ENCODE results near the gene PTBP3.
"Not testable (repeated sequence)": the region's sequence is repeated elsewhere in the genome, so short reads cannot be mapped to it uniquely, and the experiment has no call there.

The PTBP3 gene

GRCh38 chr9:112283582-112284253 lies 49.7 kb downstream of the PTBP3 start:
- H3K9ac ChIP-seq (ENCODE audit: low read depth, low read length), result no peak overlapping the region
- H3K4me2 ChIP-seq (ENCODE audit: low read length), result no peak overlapping the region
- H3K36me3 ChIP-seq (ENCODE audit: insufficient read depth, low read length), result peaks cover 21% of the 10 kb centered on the region
- H3K4me1 ChIP-seq (ENCODE audit: control insufficient read depth, insufficient read depth, low read length), result no peaks in the 10 kb centered on the region
- H3K27me3 ChIP-seq (ENCODE audit: control insufficient read depth, insufficient read depth, low read length), result no peaks in the 10 kb centered on the region
- no peak overlapping the region for H3K4me3 ChIP-seq (ENCODE audit: low read length)
- no peaks in the 10 kb centered on the region for H3K9me3 ChIP-seq (replicated peaks; ENCODE audit: low read length)

- not testable (repeated sequence) for H3K9ac ChIP-seq (ENCODE audit: low read depth, low read length); H3K4me2 ChIP-seq (ENCODE audit: low read length); H3K27me3 ChIP-seq (ENCODE audit: control insufficient read depth, insufficient read depth, low read length); H3K4me1 ChIP-seq (ENCODE audit: control insufficient read depth, insufficient read depth, low read length); H3K4me3 ChIP-seq (ENCODE audit: low read length); H3K9me3 ChIP-seq (replicated peaks; ENCODE audit: low read length)
- H3K36me3 ChIP-seq (ENCODE audit: insufficient read depth, low read length), result peaks cover 21% of the 10 kb centered on the region
Observed at GRCh38 chr9:112282841-112283240, 50.6 kb downstream of the PTBP3 start.

- Histone ChIP-seq H3K27me3 (ENCODE audit: control insufficient read depth, insufficient read depth, low read length) (no peaks in the 10 kb centered on the region), H3K4me2 (ENCODE audit: low read length) (no peak overlapping the region), H3K4me1 (ENCODE audit: control insufficient read depth, insufficient read depth, low read length) (peaks cover 3% of the 10 kb centered on the region), H3K4me3 (ENCODE audit: low read length) (no peak overlapping the region), H3K36me3 (ENCODE audit: insufficient read depth, low read length) (peaks cover 21% of the 10 kb centered on the region), H3K9ac (ENCODE audit: low read depth, low read length) (no peak overlapping the region), H3K9me3 (replicated peaks; ENCODE audit: low read length) (no peaks in the 10 kb centered on the region)
Observed at GRCh38 chr9:112280904-112281303, 52.5 kb downstream of the PTBP3 start.

GRCh38 chr9:112279501-112279900 lies 53.9 kb downstream of the PTBP3 start:
- Histone ChIP-seq H3K4me2 (ENCODE audit: low read length) (no peak overlapping the region), H3K27me3 (ENCODE audit: control insufficient read depth, insufficient read depth, low read length) (no peaks in the 10 kb centered on the region), H3K4me3 (ENCODE audit: low read length) (no peak overlapping the region), H3K9ac (ENCODE audit: low read depth, low read length) (no peak overlapping the region), H3K36me3 (ENCODE audit: insufficient read depth, low read length) (peaks cover 14% of the 10 kb centered on the region), H3K9me3 (replicated peaks; ENCODE audit: low read length) (no peaks in the 10 kb centered on the region), H3K4me1 (ENCODE audit: control insufficient read depth, insufficient read depth, low read length) (peaks cover 3% of the 10 kb centered on the region)

GRCh38 chr9:112278152-112278551 lies 55.3 kb downstream of the PTBP3 start:
- peaks cover 3% of the 10 kb centered on the region for H3K4me1 ChIP-seq (ENCODE audit: control insufficient read depth, insufficient read depth, low read length)
- H3K27me3 ChIP-seq (ENCODE audit: control insufficient read depth, insufficient read depth, low read length), result no peaks in the 10 kb centered on the region
- no peak overlapping the region for H3K4me2 ChIP-seq (ENCODE audit: low read length)
- H3K4me3 ChIP-seq (ENCODE audit: low read length), result no peak overlapping the region
- no peaks in the 10 kb centered on the region for H3K9me3 ChIP-seq (replicated peaks; ENCODE audit: low read length)
- no peak overlapping the region for H3K9ac ChIP-seq (ENCODE audit: low read depth, low read length)
- peaks cover under 1% of the 10 kb centered on the region for H3K36me3 ChIP-seq (ENCODE audit: insufficient read depth, low read length)

GRCh38 chr9:112274600-112274999 lies 58.8 kb downstream of the PTBP3 start:
- Histone ChIP-seq H3K36me3 (ENCODE audit: insufficient read depth, low read length) (peaks cover 3% of the 10 kb centered on the region), H3K4me2 (ENCODE audit: low read length) (no peak overlapping the region), H3K27me3 (ENCODE audit: control insufficient read depth, insufficient read depth, low read length) (no peaks in the 10 kb centered on the region), H3K4me3 (ENCODE audit: low read length) (no peak overlapping the region), H3K9ac (ENCODE audit: low read depth, low read length) (no peak overlapping the region), H3K9me3 (replicated peaks; ENCODE audit: low read length) (no peaks in the 10 kb centered on the region), H3K4me1 (ENCODE audit: control insufficient read depth, insufficient read depth, low read length) (peaks cover 15% of the 10 kb centered on the region)

GRCh38 chr9:112273876-112274275 lies 59.5 kb downstream of the PTBP3 start:
- peaks cover 15% of the 10 kb centered on the region for H3K4me1 ChIP-seq (ENCODE audit: control insufficient read depth, insufficient read depth, low read length)

GRCh38 chr9:112271466-112272098 lies 61.8 kb downstream of the PTBP3 start:
- H3K4me3 ChIP-seq (ENCODE audit: low read length), result no peak overlapping the region
- H3K9me3 ChIP-seq (replicated peaks; ENCODE audit: low read length), result no peaks in the 10 kb centered on the region

More at GRCh38 chr9:112273876-112274275, 59.5 kb downstream of the PTBP3 start:
- Histone ChIP-seq H3K9me3 (replicated peaks; ENCODE audit: low read length) (no peaks in the 10 kb centered on the region), H3K27me3 (ENCODE audit: control insufficient read depth, insufficient read depth, low read length) (no peaks in the 10 kb centered on the region), H3K4me3 (ENCODE audit: low read length) (no peak overlapping the region), H3K4me2 (ENCODE audit: low read length) (no peak overlapping the region), H3K36me3 (ENCODE audit: insufficient read depth, low read length) (peaks cover 3% of the 10 kb centered on the region), H3K9ac (ENCODE audit: low read depth, low read length) (no peak overlapping the region)

GRCh38 chr9:112268413-112268812 lies 65.0 kb downstream of the PTBP3 start:
- peaks cover 15% of the 10 kb centered on the region for H3K36me3 ChIP-seq (ENCODE audit: insufficient read depth, low read length)
- H3K4me3 ChIP-seq (ENCODE audit: low read length), result no peak overlapping the region
- H3K9me3 ChIP-seq (replicated peaks; ENCODE audit: low read length), result no peaks in the 10 kb centered on the region
- no peak overlapping the region for H3K9ac ChIP-seq (ENCODE audit: low read depth, low read length)
- H3K4me1 ChIP-seq (ENCODE audit: control insufficient read depth, insufficient read depth, low read length), result peaks cover 12% of the 10 kb centered on the region
- H3K27me3 ChIP-seq (ENCODE audit: control insufficient read depth, insufficient read depth, low read length), result no peaks in the 10 kb centered on the region
- H3K4me2 ChIP-seq (ENCODE audit: low read length), result no peak overlapping the region

More at GRCh38 chr9:112271466-112272098, 61.8 kb downstream of the PTBP3 start:
- Histone ChIP-seq H3K36me3 (ENCODE audit: insufficient read depth, low read length) (peaks cover 3% of the 10 kb centered on the region), H3K9ac (ENCODE audit: low read depth, low read length) (no peak overlapping the region), H3K4me2 (ENCODE audit: low read length) (no peak overlapping the region), H3K27me3 (ENCODE audit: control insufficient read depth, insufficient read depth, low read length) (no peaks in the 10 kb centered on the region), H3K4me1 (ENCODE audit: control insufficient read depth, insufficient read depth, low read length) (peaks cover 12% of the 10 kb centered on the region)

GRCh38 chr9:112267086-112267485 lies 66.3 kb downstream of the PTBP3 start:
- H3K4me2 ChIP-seq (ENCODE audit: low read length); H3K9me3 ChIP-seq (replicated peaks; ENCODE audit: low read length); H3K9ac ChIP-seq (ENCODE audit: low read depth, low read length); H3K4me3 ChIP-seq (ENCODE audit: low read length); H3K27me3 ChIP-seq (ENCODE audit: control insufficient read depth, insufficient read depth, low read length): not testable (repeated sequence)
- Histone ChIP-seq H3K36me3 (ENCODE audit: insufficient read depth, low read length) (peaks cover 15% of the 10 kb centered on the region), H3K4me1 (ENCODE audit: control insufficient read depth, insufficient read depth, low read length) (peaks cover 11% of the 10 kb centered on the region)

- peaks cover 12% of the 10 kb centered on the region for H3K36me3 ChIP-seq (ENCODE audit: insufficient read depth, low read length)
Observed at GRCh38 chr9:112265391-112265790, 68.0 kb downstream of the PTBP3 start.

GRCh38 chr9:112262577-112262976 lies 70.8 kb downstream of the PTBP3 start:
- Histone ChIP-seq H3K36me3 (ENCODE audit: insufficient read depth, low read length) (peaks cover 12% of the 10 kb centered on the region), H3K4me2 (ENCODE audit: low read length) (no peak overlapping the region), H3K9ac (ENCODE audit: low read depth, low read length) (no peak overlapping the region), H3K4me1 (ENCODE audit: control insufficient read depth, insufficient read depth, low read length) (no peaks in the 10 kb centered on the region), H3K27me3 (ENCODE audit: control insufficient read depth, insufficient read depth, low read length) (no peaks in the 10 kb centered on the region), H3K4me3 (ENCODE audit: low read length) (no peak overlapping the region), H3K9me3 (replicated peaks; ENCODE audit: low read length) (no peaks in the 10 kb centered on the region)

More at GRCh38 chr9:112265391-112265790, 68.0 kb downstream of the PTBP3 start:
- H3K4me2 ChIP-seq (ENCODE audit: low read length), result no peak overlapping the region
- H3K27me3 ChIP-seq (ENCODE audit: control insufficient read depth, insufficient read depth, low read length), result no peaks in the 10 kb centered on the region
- no peak overlapping the region for H3K4me3 ChIP-seq (ENCODE audit: low read length)
- H3K9ac ChIP-seq (ENCODE audit: low read depth, low read length), result no peak overlapping the region
- H3K4me1 ChIP-seq (ENCODE audit: control insufficient read depth, insufficient read depth, low read length), result no peaks in the 10 kb centered on the region
- no peaks in the 10 kb centered on the region for H3K9me3 ChIP-seq (replicated peaks; ENCODE audit: low read length)

Data from skeletal muscle satellite cell (primary cell).